Measurements from ENCODE around the gene WBP1.
"Not testable (repeated sequence)": the region's sequence is repeated elsewhere in the genome, so short reads cannot be mapped to it uniquely, and the experiment has no call there.

The WBP1 gene

GRCh38 chr2:74458132-74458937 lies at the start of gene WBP1:
Gene WBP1 (plus strand): TSS chr2:74458438. CDS start chr2:74458603, 165 bp downstream.
- DNase-seq = peak; percentile 100

- peak; percentile 12 for DNase-seq
These were observed 45.1 kb upstream of the WBP1 start for GRCh38 chr2:74413001-74413698.

DNA sequence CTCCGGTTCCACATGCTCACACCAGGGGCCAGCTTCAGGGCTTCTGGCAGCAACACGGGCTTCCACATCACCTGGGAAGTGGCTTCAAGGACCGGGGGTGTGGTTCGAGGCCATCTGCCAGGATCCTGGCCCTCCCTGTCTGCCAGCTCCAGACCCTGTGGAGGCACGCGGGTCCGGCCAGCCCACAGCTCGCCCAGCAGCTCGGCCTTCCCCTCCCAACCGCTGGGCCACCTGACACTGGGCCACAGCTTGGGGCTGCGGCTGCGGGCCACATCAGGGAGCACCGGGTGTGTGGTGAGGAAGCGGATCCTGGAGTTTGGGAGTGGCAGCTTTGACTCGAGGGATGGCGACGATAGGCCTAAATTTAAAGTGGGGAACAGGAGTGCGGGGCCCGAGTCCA lies 43.8 kb upstream of the WBP1 start:
- no peak for DNase-seq

- DNase-seq = no peak
These were observed 43.1 kb upstream of the WBP1 start for GRCh38 chr2:74414881-74415761.

DNA sequence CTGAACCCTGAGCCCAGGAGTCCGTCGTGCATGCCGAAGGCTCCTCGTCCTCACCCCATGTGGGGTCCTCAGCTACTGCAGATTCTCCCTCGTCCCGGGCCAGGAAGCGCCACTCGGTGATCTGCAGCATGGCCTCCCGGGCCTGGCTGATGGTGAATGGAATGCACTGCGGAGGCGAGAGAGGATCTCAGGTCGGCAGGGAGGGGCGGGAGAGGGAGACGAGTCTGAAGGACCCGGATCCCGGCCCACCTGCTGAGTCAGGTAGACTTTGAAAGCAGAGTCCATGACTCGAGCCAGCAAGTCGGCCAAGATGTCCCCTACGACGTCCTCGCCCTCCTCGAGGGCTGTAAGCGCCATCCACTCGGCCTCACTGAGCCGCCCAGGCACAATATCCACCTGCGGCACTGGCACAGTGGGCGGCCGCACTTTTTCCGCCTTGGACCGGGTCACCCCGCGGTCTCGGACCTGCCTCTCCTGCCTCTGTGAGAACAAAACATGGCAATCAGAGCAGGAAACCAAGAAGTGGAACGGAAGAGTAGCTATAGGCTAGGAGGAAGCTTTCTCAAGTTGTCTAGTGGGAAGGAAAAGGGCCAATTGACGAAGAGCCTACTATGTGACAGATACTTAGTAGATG lies 42.4 kb upstream of the WBP1 start:
- DNase-seq = no peak

DNA sequence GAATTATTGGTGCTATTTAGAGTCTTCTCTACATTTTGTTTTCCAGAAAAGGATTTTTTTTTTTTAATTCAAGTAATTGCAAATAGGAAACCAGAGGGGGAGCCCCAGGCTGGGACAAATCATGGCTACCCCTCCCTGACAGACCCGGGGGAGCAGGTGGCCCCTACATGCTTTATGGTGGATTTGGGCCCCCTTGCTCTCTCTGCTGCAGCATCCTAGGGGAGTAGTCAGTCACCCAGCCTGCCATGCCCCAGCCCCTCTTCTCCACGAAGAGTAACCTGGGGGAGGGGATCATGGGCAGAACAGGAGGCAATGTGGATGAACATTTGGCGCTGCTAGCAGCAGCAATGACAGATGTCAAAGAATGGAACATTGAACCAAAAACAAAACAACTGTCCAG lies 41.5 kb upstream of the WBP1 start:
- DNase-seq = no peak

DNA sequence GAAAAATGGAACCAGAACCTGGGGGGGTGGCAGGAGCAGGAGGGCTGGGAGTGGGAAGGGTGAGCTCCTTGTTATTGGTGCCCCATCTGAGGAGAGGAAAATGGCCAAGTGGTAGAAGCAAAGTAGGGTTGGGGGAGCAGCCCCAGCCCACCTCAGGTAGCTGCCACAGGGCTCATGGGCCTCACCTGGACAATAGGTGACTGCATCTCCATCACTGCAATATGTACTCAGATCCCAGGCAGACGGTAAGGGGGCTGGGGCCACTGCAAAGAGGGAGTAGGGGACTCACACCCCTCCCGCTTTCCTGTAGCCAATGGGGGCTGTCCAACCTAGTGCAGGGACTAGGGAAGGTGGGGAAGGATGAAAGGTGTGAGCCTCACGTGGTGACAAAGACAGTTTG lies 41.0 kb upstream of the WBP1 start:
- DNase-seq = no peak

DNA sequence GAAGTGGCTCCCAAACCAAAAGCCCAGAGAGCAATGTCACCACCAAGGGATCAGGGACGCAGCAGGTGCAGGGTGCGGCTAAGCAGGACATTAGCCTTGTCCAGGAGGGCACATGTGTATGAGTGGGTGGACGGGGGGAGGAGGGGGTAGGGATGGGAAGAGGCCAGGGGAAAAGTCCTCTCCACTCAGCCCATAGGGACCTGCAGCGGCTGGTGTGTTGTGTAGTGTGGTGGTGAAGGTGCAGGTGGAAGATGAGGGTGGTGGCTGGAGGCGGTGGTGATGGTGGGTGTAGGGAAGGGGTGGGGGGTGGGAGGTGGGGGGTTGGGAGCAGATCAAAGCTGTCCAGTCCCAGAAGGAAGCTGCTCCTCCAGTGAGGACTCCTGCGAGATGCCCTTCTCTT lies 40.5 kb upstream of the WBP1 start:
- DNase-seq = no peak

GRCh38 chr2:74418312-74418711 lies 39.9 kb upstream of the WBP1 start:
- DNase-seq = peak; percentile 38

DNA sequence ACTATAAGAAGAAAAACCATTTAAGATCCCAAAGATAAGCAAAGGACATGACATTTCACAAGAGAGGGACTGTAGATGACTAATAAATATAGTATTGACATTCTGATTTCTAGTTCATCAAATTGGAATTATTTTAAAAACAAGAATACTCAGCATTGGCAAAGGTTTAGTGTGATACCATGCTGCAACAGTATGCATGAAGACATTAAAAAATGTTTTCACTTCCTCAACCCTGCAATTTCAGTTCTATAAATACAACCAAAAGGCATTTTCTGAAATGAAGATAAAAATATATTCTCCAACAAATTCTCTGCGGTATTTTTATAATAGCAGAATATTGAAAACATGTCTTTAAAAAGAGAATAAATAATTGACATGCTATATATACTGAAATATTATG lies 38.9 kb upstream of the WBP1 start:
- peak; percentile 58 for DNase-seq

- DNase-seq = no peak
These were observed 38.2 kb upstream of the WBP1 start for GRCh38 chr2:74420006-74420405.

DNA sequence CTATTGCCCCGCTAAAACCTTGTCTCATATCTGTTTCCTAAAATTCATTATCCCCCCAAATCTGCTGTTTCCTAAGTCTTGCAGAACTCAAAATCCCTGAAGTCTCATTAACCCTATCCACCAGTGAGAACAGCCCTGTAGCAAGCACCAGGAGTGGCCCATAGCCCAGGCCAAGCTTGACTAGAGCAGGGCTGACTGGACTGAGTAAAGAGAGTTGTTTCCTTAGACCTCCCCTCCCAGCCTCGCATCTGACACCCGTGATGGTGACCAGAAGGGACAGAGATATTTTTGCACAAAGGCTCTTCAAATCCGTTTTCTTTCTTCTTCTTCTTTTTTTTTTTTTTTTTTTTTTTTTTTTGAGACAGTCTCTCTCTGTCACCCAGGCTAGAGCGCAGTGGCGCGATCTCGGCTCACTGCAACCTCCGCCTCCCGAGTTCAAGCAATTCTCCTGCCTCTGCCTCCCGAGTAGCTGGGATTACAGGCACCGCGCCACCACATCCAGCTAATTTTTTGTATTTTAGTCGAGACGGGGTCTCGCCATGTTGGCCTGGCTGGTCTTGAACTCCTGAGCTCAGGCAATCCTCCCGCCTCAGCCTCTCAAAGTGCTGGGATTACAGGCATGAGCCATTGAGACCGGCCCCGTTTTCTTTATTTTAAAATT lies 37.7 kb upstream of the WBP1 start:
- DNase-seq = not testable (repeated sequence)

DNA sequence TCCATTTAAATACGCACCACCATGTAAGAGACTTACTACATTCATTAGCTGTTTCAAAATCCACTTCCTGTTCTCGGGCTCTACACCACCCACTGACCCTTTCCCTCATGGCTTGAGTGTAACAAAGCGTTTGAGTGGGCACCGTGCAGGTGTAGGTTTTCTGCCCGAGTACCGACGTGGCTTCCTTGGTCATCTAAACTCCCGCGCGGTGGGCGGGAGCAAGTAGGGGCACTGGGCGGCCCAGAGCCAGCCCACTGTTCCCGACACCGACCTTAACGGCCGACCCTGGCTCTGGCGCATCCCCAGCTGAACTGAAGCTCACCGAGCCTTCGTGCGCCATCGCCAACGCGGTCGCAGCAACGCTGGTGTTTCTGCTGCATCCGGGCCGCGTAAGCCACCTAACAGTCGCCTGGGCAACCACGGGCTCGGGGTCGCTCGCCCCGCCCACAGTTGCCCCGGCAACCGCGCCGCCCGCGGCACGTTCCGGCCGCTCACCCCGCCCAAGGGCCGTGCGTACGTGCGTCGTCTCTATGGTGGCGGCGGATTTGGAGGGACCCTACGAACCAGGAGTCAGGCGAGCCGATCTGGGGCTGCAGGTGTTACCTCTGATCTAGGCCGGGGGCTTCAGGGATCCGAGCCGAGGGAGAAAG lies 36.9 kb upstream of the WBP1 start, which contains the start of the genes C2orf81 and WDR54:
TSS of gene C2orf81 (minus strand) at position 399 of the 650 bp plus-strand sequence. CDS start at position 340, 59 bp downstream.
TSS of gene WDR54 (plus strand) at position 510 of the 650 bp plus-strand sequence. CDS start 424 bp downstream, outside the sequence.
- DNase-seq = peak; percentile 89

DNA sequence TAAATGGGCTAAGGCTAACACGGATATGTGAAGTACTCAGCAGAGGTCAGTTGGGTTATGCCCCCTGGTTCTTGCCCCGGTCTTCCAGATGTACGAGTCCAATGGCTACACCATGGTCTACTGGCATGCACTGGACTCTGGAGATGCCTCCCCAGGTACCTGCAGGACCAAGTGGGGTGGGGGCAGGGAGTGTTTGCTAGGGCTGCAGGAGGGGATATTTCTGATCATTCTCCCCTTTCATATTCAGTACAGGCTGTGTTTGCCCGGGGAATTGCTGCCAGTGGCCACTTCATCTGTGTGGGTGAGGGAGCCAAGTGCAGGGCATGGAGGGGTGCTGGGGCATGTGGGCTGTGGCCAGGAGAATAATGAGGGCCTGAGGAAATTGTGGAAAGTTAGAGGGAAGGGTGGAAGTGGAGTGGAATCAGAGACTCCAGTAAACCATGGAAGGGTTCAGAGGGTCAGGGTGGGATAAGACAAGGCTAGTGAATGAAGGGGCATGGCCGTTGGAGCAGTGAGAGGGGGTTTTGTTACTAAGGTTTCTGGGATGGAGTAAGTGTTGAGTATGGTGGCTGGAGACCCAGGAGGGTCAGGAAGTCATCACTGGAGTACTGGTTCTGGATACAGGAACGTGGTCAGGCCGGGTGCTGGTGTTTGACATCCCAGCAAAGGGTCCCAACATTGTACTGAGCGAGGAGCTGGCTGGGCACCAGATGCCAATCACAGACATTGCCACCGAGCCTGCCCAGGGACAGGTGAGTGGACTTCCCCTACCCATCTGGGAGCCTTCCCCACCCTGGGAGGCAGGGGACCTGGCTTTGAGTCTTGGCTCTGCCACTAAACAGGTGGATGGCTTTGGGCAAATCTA lies 34.8 kb upstream of the WBP1 start:
- no peak for DNase-seq

GRCh38 chr2:74424139-74424992 lies 33.9 kb upstream of the WBP1 start:
- no peak for DNase-seq

DNA sequence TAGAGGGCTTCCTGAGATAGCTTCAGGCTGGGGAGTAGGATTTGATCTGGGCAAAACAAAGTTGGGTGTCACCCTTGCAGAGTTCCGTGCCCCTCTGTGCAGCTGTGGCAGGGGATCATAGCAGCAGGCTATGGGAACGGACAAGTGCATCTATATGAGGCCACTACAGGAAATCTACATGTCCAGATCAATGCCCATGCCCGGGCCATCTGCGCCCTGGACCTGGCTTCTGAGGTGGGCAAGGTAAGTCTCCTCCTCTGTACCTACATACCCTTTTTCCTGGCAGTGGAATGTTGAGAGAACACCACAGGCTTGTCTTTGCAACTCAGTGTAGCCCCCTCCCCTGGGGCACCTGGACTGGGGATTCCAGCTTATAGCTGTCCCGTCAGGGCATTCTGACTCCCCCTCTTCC lies 33.2 kb upstream of the WBP1 start:
- no peak for DNase-seq

GRCh38 chr2:74425523-74425922 lies 32.7 kb upstream of the WBP1 start:
- no peak for DNase-seq

DNA sequence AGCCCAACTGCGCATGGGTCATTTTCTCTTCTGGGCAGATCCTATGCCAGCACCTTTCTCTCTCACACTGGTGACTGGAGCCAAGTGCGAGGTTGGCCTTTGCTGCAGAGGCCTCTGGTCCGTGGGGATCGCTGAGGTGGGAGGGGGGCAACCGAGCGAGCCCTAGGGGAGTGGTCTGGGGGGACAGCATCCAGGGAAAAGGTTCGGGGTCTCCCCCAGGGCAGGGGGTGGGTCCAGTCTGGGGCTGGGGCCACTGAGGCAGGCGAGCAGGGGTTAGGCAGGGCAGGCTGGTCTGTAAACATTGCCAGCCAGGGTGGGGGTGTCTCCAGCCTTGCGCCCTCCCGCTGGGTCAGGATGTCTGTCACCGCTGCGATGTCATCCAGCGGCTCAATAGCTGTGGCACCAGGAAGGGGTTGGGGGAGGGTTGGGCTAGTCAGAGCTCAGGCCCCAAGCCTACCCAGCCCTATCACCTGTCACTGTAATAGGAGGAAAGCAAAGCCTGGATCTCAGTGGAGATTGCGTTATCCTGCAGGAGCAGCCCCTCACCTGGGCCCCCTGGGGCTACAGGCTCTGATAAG lies 32.0 kb upstream of the WBP1 start:
- no peak for DNase-seq

- no peak for DNase-seq
These were observed 30.7 kb upstream of the WBP1 start for GRCh38 chr2:74427551-74427950.
